WTC11 (cell line): ENCODE measurements around the gene MCMBP. TPM values are rescaled to one million over a fixed set of nuclear protein-coding genes. Genes with fewer than 3 reads are reported as not detected.

ENCODE experiments used
- ATAC-seq: fragments of 200-7000 bp; cut with Tn5 transposase; 2 replicates; pipeline ENCODE4 v1.10.0; 2021; ENCODE audit warnings: mild to moderate bottlenecking, moderate library complexity
- CTCF ChIA-PET: fragments of 300-600 bp; sonication (Branson Sonifier 250); formaldehyde crosslinking; loops from one replicate; lab custom pipeline; 2021; ENCODE audit warnings: antibody characterized with exemption; lab: Charles Lee
- POLR2A ChIA-PET: fragments of 350-600 bp; sonication (Branson Sonifier 250); formaldehyde crosslinking; loops from one replicate; lab custom pipeline; 2021; ENCODE audit warnings: antibody characterized with exemption; lab: Charles Lee
- DNase-seq: peaks from one replicate; pipeline ENCODE4 v3.0.0; 2021; ENCODE audit warnings: low spot score
- H3K27ac Mint-ChIP-seq: 2 replicates; pipeline ENCODE4 v1.8.0; 2021; ENCODE audit warnings: mixed read lengths
- H3K27me3 Mint-ChIP-seq: 2 replicates; pipeline ENCODE4 v1.8.0; 2021; ENCODE audit warnings: low read depth, mild to moderate bottlenecking, moderate library complexity, mixed read lengths
- H3K36me3 Mint-ChIP-seq: 2 replicates; pipeline ENCODE4 v1.8.0; 2021; ENCODE audit warnings: mixed read lengths
- H3K4me1 Mint-ChIP-seq: 2 replicates; pipeline ENCODE4 v1.8.0; 2022; ENCODE audit warnings: mixed read lengths
- H3K4me3 Mint-ChIP-seq: 2 replicates; pipeline ENCODE4 v1.8.0; 2021; ENCODE audit warnings: mild to moderate bottlenecking, moderate library complexity, mixed read lengths
- H3K9me3 Mint-ChIP-seq: 2 replicates; pipeline ENCODE4 v1.8.0; 2021; ENCODE audit warnings: mixed read lengths
- ATF6 ChIP-seq: sonication (generic); formaldehyde crosslinking; IDR thresholded peaks from 2 replicates; pipeline ENCODE4 v1.8.1; 2023; ENCODE audit warnings: mild to moderate bottlenecking, missing genetic modification reagents
- CREB1 ChIP-seq: sonication (generic); formaldehyde crosslinking; IDR thresholded peaks from 2 replicates; pipeline ENCODE4 v1.8.0; 2023; ENCODE audit warnings: mild to moderate bottlenecking, missing genetic modification reagents
- CREM ChIP-seq: sonication (generic); formaldehyde crosslinking; IDR thresholded peaks from 2 replicates; pipeline ENCODE4 v1.8.1; 2022; ENCODE audit warnings: mild to moderate bottlenecking, missing genetic modification reagents, moderate library complexity
- ELF4 ChIP-seq: sonication (generic); formaldehyde crosslinking; IDR thresholded peaks from 2 replicates; pipeline ENCODE4 v1.8.1; 2022; ENCODE audit warnings: low read depth, mild to moderate bottlenecking, moderate library complexity, missing genetic modification reagents
- EMX1 ChIP-seq: fragments of 250-450 bp; sonication (Bioruptor Pico); IDR thresholded peaks from 2 replicates; pipeline ENCODE4 v1.8.0; 2021; ENCODE audit warnings: mild to moderate bottlenecking
- FOXJ3 ChIP-seq: sonication (generic); formaldehyde crosslinking; IDR thresholded peaks from 2 replicates; pipeline ENCODE4 v1.9.0; 2021; ENCODE audit warnings: missing genetic modification reagents, mild to moderate bottlenecking, borderline replicate concordance
- HMGA2 ChIP-seq: fragments of 250-450 bp; sonication (Bioruptor Pico); IDR thresholded peaks from 2 replicates; pipeline ENCODE4 v1.4.0; 2021; ENCODE audit warnings: mild to moderate bottlenecking, moderate library complexity
- MXD4 ChIP-seq: fragments of 250-450 bp; sonication (Bioruptor Pico); IDR thresholded peaks from 2 replicates; pipeline ENCODE4 v1.8.0; 2021; ENCODE audit warnings: mild to moderate bottlenecking, moderate library complexity, borderline replicate concordance
- NFATC4 ChIP-seq: fragments of 250-450 bp; sonication (Bioruptor Pico); IDR thresholded peaks from 2 replicates; pipeline ENCODE4 v1.9.0; 2021; ENCODE audit warnings: mild to moderate bottlenecking
- NFE2L1 ChIP-seq: sonication (generic); formaldehyde crosslinking; IDR thresholded peaks from 2 replicates; pipeline ENCODE4 v1.8.1; 2023; ENCODE audit warnings: missing genetic modification reagents
- NFYB ChIP-seq: sonication (generic); formaldehyde crosslinking; conservative IDR thresholded peaks from 2 replicates; pipeline ENCODE4 v1.8.0; 2022; ENCODE audit warnings: low read depth, missing genetic modification reagents
- STAT6 ChIP-seq: sonication (generic); formaldehyde crosslinking; conservative IDR thresholded peaks from 2 replicates; pipeline ENCODE4 v1.8.1; 2023; ENCODE audit warnings: mild to moderate bottlenecking, low read depth, missing genetic modification reagents, moderate library complexity
- TCF7 ChIP-seq: sonication (generic); formaldehyde crosslinking; IDR thresholded peaks from 2 replicates; pipeline ENCODE4 v1.8.0; 2022; ENCODE audit warnings: mild to moderate bottlenecking, low read depth, missing genetic modification reagents, moderate library complexity
- ZNF138 ChIP-seq: sonication (generic); formaldehyde crosslinking; conservative IDR thresholded peaks from 2 replicates; pipeline ENCODE4 v1.8.1; 2022; ENCODE audit warnings: mild to moderate bottlenecking, moderate library complexity, missing genetic modification reagents
- ZNF232 ChIP-seq: sonication (generic); formaldehyde crosslinking; IDR thresholded peaks from 2 replicates; pipeline ENCODE4 v1.8.0; 2022; ENCODE audit warnings: mild to moderate bottlenecking, missing genetic modification reagents
- ZNF671 ChIP-seq: fragments of 250-450 bp; sonication (Bioruptor Pico); IDR thresholded peaks from 2 replicates; pipeline ENCODE4 v1.8.0; 2021; ENCODE audit warnings: mild to moderate bottlenecking
- total RNA-seq: library from RNA; stranded (reverse); gene quantifications from 3 replicates; pipeline ENCODE4 v1.2.3, GENCODE V29; 2021
- TF ChIP-seq, protein P1 (sequence below): sonication (generic); formaldehyde crosslinking; IDR thresholded peaks from 2 replicates; pipeline ENCODE4 v1.8.1; 2023; ENCODE audit warnings: mild to moderate bottlenecking, missing genetic modification reagents, moderate library complexity
- TF ChIP-seq, protein P2 (sequence below): fragments of 250-450 bp; sonication (Bioruptor Pico); IDR thresholded peaks from 2 replicates; pipeline ENCODE4 v1.9.0; 2021; ENCODE audit warnings: mild to moderate bottlenecking, borderline replicate concordance
- TF ChIP-seq, protein P3 (sequence below): sonication (generic); formaldehyde crosslinking; IDR thresholded peaks from 2 replicates; pipeline ENCODE4 v1.8.0; 2022; ENCODE audit warnings: mild to moderate bottlenecking, missing genetic modification reagents

MCMBP gene
- total RNA-seq, 1 experiment from 2014 or later = 64.7 TPM

DNA sequence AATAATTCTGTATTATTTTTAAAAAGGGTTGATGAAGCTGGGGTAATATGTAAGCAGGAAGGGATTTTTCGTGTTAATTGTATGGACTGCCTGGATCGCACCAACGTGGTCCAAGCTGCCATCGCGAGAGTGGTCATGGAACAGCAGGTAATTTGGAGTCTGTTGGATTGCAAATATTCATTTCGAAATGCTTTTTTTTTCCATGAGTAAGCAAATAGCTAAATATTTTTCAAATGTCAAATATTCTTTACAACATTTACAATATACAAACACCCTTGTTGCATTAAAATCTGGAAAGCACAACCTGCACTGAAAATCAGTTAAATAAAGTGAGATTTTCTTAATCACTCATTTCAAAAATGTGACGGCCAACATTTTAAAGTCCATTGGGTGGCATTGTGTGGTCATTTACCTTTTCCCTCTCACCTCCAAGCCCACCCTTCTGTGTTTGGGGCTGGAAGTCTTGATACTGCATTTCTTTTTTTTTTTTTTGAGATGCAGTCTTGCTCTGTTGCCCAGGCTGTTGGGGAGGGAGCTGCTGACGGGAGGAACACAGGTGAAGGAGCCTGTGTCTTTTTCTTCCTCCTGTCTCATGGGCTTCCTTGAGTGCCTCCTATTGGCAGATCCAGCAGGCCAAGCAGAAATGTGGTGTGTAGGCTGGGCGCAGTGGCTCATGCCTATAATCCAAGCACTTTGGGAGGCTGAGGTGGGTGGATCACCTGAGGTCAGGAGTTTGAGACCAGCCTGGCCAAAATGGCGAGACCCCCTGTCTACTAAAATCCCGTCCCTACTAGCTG, 66.1 kb downstream of the MCMBP start (continued):
- TF ChIP-seq ATF6 (CRISPR knock-in tag) (no peak), TCF7 (CRISPR knock-in tag) (no peak), NFYB (no peak), ZNF138 (CRISPR knock-in tag) (no peak)
- TF ChIP-seq, protein P1, sequence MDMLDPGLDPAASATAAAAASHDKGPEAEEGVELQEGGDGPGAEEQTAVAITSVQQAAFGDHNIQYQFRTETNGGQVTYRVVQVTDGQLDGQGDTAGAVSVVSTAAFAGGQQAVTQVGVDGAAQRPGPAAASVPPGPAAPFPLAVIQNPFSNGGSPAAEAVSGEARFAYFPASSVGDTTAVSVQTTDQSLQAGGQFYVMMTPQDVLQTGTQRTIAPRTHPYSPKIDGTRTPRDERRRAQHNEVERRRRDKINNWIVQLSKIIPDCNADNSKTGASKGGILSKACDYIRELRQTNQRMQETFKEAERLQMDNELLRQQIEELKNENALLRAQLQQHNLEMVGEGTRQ (CRISPR knock-in tag) = no peak
- TF ChIP-seq, all 79 proteins: peak for 0

GRCh38 chr10:119805702-119806230, 66.9 kb downstream of the MCMBP start:
- TF ChIP-seq, protein P2, sequence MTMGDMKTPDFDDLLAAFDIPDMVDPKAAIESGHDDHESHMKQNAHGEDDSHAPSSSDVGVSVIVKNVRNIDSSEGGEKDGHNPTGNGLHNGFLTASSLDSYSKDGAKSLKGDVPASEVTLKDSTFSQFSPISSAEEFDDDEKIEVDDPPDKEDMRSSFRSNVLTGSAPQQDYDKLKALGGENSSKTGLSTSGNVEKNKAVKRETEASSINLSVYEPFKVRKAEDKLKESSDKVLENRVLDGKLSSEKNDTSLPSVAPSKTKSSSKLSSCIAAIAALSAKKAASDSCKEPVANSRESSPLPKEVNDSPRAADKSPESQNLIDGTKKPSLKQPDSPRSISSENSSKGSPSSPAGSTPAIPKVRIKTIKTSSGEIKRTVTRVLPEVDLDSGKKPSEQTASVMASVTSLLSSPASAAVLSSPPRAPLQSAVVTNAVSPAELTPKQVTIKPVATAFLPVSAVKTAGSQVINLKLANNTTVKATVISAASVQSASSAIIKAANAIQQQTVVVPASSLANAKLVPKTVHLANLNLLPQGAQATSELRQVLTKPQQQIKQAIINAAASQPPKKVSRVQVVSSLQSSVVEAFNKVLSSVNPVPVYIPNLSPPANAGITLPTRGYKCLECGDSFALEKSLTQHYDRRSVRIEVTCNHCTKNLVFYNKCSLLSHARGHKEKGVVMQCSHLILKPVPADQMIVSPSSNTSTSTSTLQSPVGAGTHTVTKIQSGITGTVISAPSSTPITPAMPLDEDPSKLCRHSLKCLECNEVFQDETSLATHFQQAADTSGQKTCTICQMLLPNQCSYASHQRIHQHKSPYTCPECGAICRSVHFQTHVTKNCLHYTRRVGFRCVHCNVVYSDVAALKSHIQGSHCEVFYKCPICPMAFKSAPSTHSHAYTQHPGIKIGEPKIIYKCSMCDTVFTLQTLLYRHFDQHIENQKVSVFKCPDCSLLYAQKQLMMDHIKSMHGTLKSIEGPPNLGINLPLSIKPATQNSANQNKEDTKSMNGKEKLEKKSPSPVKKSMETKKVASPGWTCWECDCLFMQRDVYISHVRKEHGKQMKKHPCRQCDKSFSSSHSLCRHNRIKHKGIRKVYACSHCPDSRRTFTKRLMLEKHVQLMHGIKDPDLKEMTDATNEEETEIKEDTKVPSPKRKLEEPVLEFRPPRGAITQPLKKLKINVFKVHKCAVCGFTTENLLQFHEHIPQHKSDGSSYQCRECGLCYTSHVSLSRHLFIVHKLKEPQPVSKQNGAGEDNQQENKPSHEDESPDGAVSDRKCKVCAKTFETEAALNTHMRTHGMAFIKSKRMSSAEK (CRISPR knock-in tag) = no peak
- TF ChIP-seq MXD4 (CRISPR knock-in tag) (no peak), HMGA2 (no peak), NFE2L1 (CRISPR knock-in tag) (no peak), ELF4 (no peak), FOXJ3 (no peak), ZNF232 (CRISPR knock-in tag) (no peak), NFATC4 (CRISPR knock-in tag) (no peak), ZNF671 (CRISPR knock-in tag) (no peak), EMX1 (CRISPR knock-in tag) (no peak), CREM (CRISPR knock-in tag) (no peak), CREB1 (no peak), STAT6 (CRISPR knock-in tag) (no peak), ZNF138 (CRISPR knock-in tag) (no peak)
- TF ChIP-seq, protein P3, sequence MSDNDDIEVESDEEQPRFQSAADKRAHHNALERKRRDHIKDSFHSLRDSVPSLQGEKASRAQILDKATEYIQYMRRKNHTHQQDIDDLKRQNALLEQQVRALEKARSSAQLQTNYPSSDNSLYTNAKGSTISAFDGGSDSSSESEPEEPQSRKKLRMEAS (CRISPR knock-in tag) = no peak
- 0 out of 2 replicates have a peak overlapping the region, but pooled peaks have one; percentile 19 for H3K27ac Mint-ChIP-seq
- H3K4me3 Mint-ChIP-seq = no peak overlapping the region
- no peaks in the 10 kb centered on the region for H3K4me1 Mint-ChIP-seq
- ATAC-seq = no peak
- no peak for DNase-seq
- no peaks in the 10 kb centered on the region for H3K27me3 Mint-ChIP-seq
- ChIA-PET CTCF (interaction anchor here (0.7 kb wide), 1 partner anchor 13 kb away, joined by 3 read pairs; no protein-coding TSS in a partner anchor), POLR2A (no interaction called here)
- no peaks in the 10 kb centered on the region for H3K9me3 Mint-ChIP-seq
- H3K36me3 Mint-ChIP-seq = peaks cover 5% of the 10 kb centered on the region; the same call in 1 of the 2 replicates
